H1 (cell line): ENCODE data around the gene SPSB1. TPM values are rescaled to one million over a fixed set of nuclear protein-coding genes. Genes with fewer than 3 reads are reported as not detected.

Source experiments
- CTCF ChIA-PET: fragments of 300-600 bp; sonication (Branson Sonifier 250); formaldehyde crosslinking; loops from one replicate; lab custom pipeline; 2021; ENCODE audit not compliant: partially characterized antibody; lab: Charles Lee
- POLR2A ChIA-PET: fragments of 300-600 bp; sonication (Branson Sonifier 250); formaldehyde crosslinking; loops from one replicate; lab custom pipeline; 2021; ENCODE audit warnings: inconsistent platforms; ENCODE audit not compliant: partially characterized antibody; lab: Charles Lee
- DNase-seq, 2 experiments: peaks; one replicate each; pipeline versions ENCODE4 v3.0.0 to v3.0.0-alpha.2; 2010 to 2022; ENCODE audit warnings: low spot score in 2 of 2, low read depth in 1 of 2, mixed read lengths in 1 of 2
- FAIRE-seq: peaks from 2 replicates; lab custom pipeline; 2011; peaks lifted over from hg19 to GRCh38; lab: Jason Lieb, UNC
- H2AFZ ChIP-seq: 2 replicates; pipeline ENCODE4 v1.8.1; 2012; ENCODE audit warnings: low read length, inconsistent platforms
- H2AK5ac ChIP-seq: 2 replicates; pipeline ENCODE4 v1.6.1; 2013; ENCODE audit warnings: low read depth, low read length
- H2BK120ac ChIP-seq: replicated peaks from 2 replicates; pipeline ENCODE3; 2013; ENCODE audit warnings: low read depth, low read length, inconsistent platforms
- H2BK12ac ChIP-seq: 2 replicates; pipeline ENCODE4 v1.6.1; 2013; ENCODE audit warnings: low read depth, low read length
- H2BK15ac ChIP-seq: 2 replicates; pipeline ENCODE4 v1.6.1; 2013; ENCODE audit warnings: low read length
- H2BK20ac ChIP-seq: 2 replicates; pipeline ENCODE4 v1.6.1; 2013; ENCODE audit warnings: low read length
- H2BK5ac ChIP-seq: 2 replicates; pipeline ENCODE4 v1.6.1; 2013; ENCODE audit warnings: low read depth, low read length
- H3K14ac ChIP-seq: 2 replicates; pipeline ENCODE4 v1.6.1; 2013; ENCODE audit warnings: inconsistent platforms; ENCODE audit not compliant: insufficient read length
- H3K18ac ChIP-seq: 2 replicates; pipeline ENCODE4 v1.6.1; 2013; ENCODE audit warnings: low read length; ENCODE audit errors: extremely low read depth
- H3K23ac ChIP-seq: 2 replicates; pipeline ENCODE4 v1.6.1; 2013; ENCODE audit warnings: inconsistent platforms; ENCODE audit not compliant: insufficient read length
- H3K23me2 ChIP-seq: 2 replicates; pipeline ENCODE4 v1.6.1; 2013; ENCODE audit warnings: low read depth, low read length
- H3K27ac ChIP-seq: 2 replicates; pipeline ENCODE4 v1.6.1; 2011; ENCODE audit warnings: low read depth, low read length, inconsistent platforms
- H3K27me3 ChIP-seq, 4 experiments: replicated peaks in 1 of 4; 1 replicate in 1 of 4; 2 replicates in 3 of 4; pipeline versions ENCODE4 v1.6.1 to v1.8.1; 2011 to 2013; ENCODE audit warnings: low read length in 3 of 4, mild to moderate bottlenecking in 3 of 4, inconsistent platforms in 2 of 4, mixed read lengths in 2 of 4, moderate library complexity in 1 of 4; ENCODE audit not compliant: control insufficient read depth in 3 of 4, insufficient read depth in 3 of 4; ENCODE audit errors: extremely low read depth in 1 of 4
- H3K36me3 ChIP-seq, 4 experiments: 2 replicates each; pipeline versions ENCODE4 v1.6.1 to v1.8.1; 2011 to 2013; ENCODE audit warnings: mild to moderate bottlenecking in 4 of 4, low read length in 3 of 4, moderate library complexity in 2 of 4, control low read depth in 1 of 4, inconsistent platforms in 1 of 4; ENCODE audit not compliant: insufficient read depth in 4 of 4, control insufficient read depth in 2 of 4
- H3K4ac ChIP-seq: replicated peaks from 2 replicates; pipeline ENCODE3; 2013; ENCODE audit warnings: low read length, low read depth, mixed read lengths, inconsistent platforms; ENCODE audit not compliant: insufficient read length
- H3K4me1 ChIP-seq, 4 experiments: replicated peaks in 1 of 4; 1 replicate in 1 of 4; 2 replicates in 3 of 4; pipeline versions ENCODE4 v1.6.1 to v1.8.1; 2011 to 2013; ENCODE audit warnings: low read length in 3 of 4, inconsistent platforms in 2 of 4, mixed read lengths in 1 of 4; ENCODE audit not compliant: insufficient read depth in 4 of 4, control insufficient read depth in 3 of 4
- H3K4me2 ChIP-seq, 2 experiments: 2 replicates each; pipeline versions ENCODE4 v1.6.1 to v1.8.1; 2011 to 2013; ENCODE audit warnings: low read depth in 2 of 2, low read length in 2 of 2, control low read depth in 1 of 2, inconsistent platforms in 1 of 2, mild to moderate bottlenecking in 1 of 2; ENCODE audit not compliant: insufficient read depth in 1 of 2
- H3K4me3 ChIP-seq, 4 experiments: fragments of 200-600, 300-600 bp in 1 of 4; sonication (generic), shearing (Covaris generic), sonication (Bioruptor Twin) in 1 of 4; 2 replicates each; pipeline versions ENCODE4 v1.5.1 to v1.8.1; 2011 to 2016; ENCODE audit warnings: low read length in 4 of 4, low read depth in 3 of 4, control low read depth in 2 of 4, inconsistent platforms in 2 of 4, mild to moderate bottlenecking in 2 of 4, mixed read lengths in 1 of 4, moderate library complexity in 1 of 4; ENCODE audit not compliant: insufficient read depth in 2 of 4; ENCODE audit errors: extremely low read depth in 1 of 4
- H3K56ac ChIP-seq: replicated peaks from 2 replicates; pipeline ENCODE3; 2013; ENCODE audit warnings: low read depth, mild to moderate bottlenecking, mixed read lengths, low read length, inconsistent platforms; ENCODE audit not compliant: insufficient read length
- H3K79me1 ChIP-seq: 2 replicates; pipeline ENCODE4 v1.6.1; 2013; ENCODE audit warnings: low read depth, low read length, control low read depth
- H3K79me2 ChIP-seq, 2 experiments: 2 replicates each; pipeline versions ENCODE4 v1.6.1 to v1.8.1; 2012 to 2013; ENCODE audit warnings: low read length in 2 of 2, mild to moderate bottlenecking in 2 of 2, inconsistent platforms in 1 of 2; ENCODE audit not compliant: insufficient read depth in 2 of 2, control insufficient read depth in 1 of 2
- H3K9ac ChIP-seq, 4 experiments: replicated peaks in 1 of 4; 1 replicate in 1 of 4; 2 replicates in 3 of 4; pipeline versions ENCODE4 v1.6.1 to v1.8.1; 2011 to 2013; ENCODE audit warnings: low read depth in 3 of 4, low read length in 3 of 4, control low read depth in 2 of 4, mild to moderate bottlenecking in 2 of 4, moderate library complexity in 2 of 4, inconsistent platforms in 1 of 4; ENCODE audit errors: extremely low read depth in 1 of 4
- H3K9me3 ChIP-seq, 2 experiments: 2 replicates each; pipeline versions ENCODE4 v1.6.1 to v1.8.1; 2012 to 2013; ENCODE audit warnings: mild to moderate bottlenecking in 2 of 2, moderate library complexity in 2 of 2, control low read depth in 1 of 2, inconsistent platforms in 1 of 2, low read depth in 1 of 2, low read length in 1 of 2, mixed read lengths in 1 of 2; ENCODE audit not compliant: insufficient read depth in 2 of 2
- H4K20me1 ChIP-seq, 2 experiments: replicated peaks in 1 of 2; 2 replicates each; pipeline versions ENCODE3 to v1.8.1; 2011 to 2013; ENCODE audit warnings: inconsistent platforms in 2 of 2, low read length in 2 of 2, mild to moderate bottlenecking in 1 of 2; ENCODE audit not compliant: insufficient read depth in 2 of 2, control insufficient read depth in 1 of 2
- H4K5ac ChIP-seq: 2 replicates; pipeline ENCODE4 v1.6.1; 2013; ENCODE audit warnings: low read length, low read depth, mixed read lengths, inconsistent platforms; ENCODE audit not compliant: insufficient read length
- H4K8ac ChIP-seq: 2 replicates; pipeline ENCODE4 v1.8.0; 2013; ENCODE audit warnings: mild to moderate bottlenecking, moderate library complexity, low read length, inconsistent platforms; ENCODE audit not compliant: insufficient read depth; ENCODE audit errors: extremely low read depth
- H4K91ac ChIP-seq: replicated peaks from 2 replicates; pipeline ENCODE3; 2013; ENCODE audit warnings: low read length, mixed read lengths, inconsistent platforms; ENCODE audit not compliant: insufficient read length
- ATF2 ChIP-seq: IDR thresholded peaks from 2 replicates; pipeline ENCODE4 v1.6.1; 2012; ENCODE audit warnings: low read length, inconsistent platforms
- BACH1 ChIP-seq: IDR thresholded peaks from 2 replicates; pipeline ENCODE4 v1.6.1; 2012; ENCODE audit warnings: low read length, improper control_type of control experiment
- GABPA ChIP-seq: IDR thresholded peaks from 2 replicates; pipeline ENCODE4 v1.6.1; 2011; ENCODE audit warnings: mild to moderate bottlenecking, low read length, moderate library complexity, borderline replicate concordance; ENCODE audit not compliant: insufficient read depth
- HDAC2 ChIP-seq, 2 experiments: fragments of 300-600 bp in 1 of 2; sonication (generic) in 1 of 2; IDR thresholded peaks; 2 replicates each; pipeline ENCODE4 v1.6.1; 2011 to 2012; ENCODE audit warnings: low read depth in 2 of 2, low read length in 2 of 2, mild to moderate bottlenecking in 2 of 2, moderate library complexity in 2 of 2, borderline replicate concordance in 1 of 2, inconsistent platforms in 1 of 2
- JUN ChIP-seq: IDR thresholded peaks from 2 replicates; pipeline ENCODE4 v1.6.1; 2011; ENCODE audit warnings: low read depth, mild to moderate bottlenecking, improper control_type of control experiment, low read length
- KDM4A ChIP-seq: IDR thresholded peaks from one replicate; pipeline ENCODE4 v1.7.1; 2012; ENCODE audit warnings: low read depth, mild to moderate bottlenecking, moderate library complexity, low read length, inconsistent platforms; ENCODE audit not compliant: severe bottlenecking
- MAX ChIP-seq: IDR thresholded peaks from 2 replicates; pipeline ENCODE4 v1.6.1; 2012; ENCODE audit warnings: inconsistent platforms
- POLR2AphosphoS5 ChIP-seq: IDR thresholded peaks from 2 replicates; pipeline ENCODE4 v1.6.1; 2011; ENCODE audit warnings: low read depth, low read length
- RBBP5 ChIP-seq: IDR thresholded peaks from 2 replicates; pipeline ENCODE4 v1.7.1; 2012; ENCODE audit warnings: low read depth, mild to moderate bottlenecking, inconsistent platforms, low read length, moderate library complexity, borderline replicate concordance
- SUZ12 ChIP-seq: fragments of 200-600 bp; sonication (generic); IDR thresholded peaks from 2 replicates; pipeline ENCODE4 v1.6.1; 2012; ENCODE audit warnings: mild to moderate bottlenecking, inconsistent platforms, low read length, moderate library complexity, mixed read lengths
- TEAD4 ChIP-seq: IDR thresholded peaks from 2 replicates; pipeline ENCODE4 v1.6.1; 2012; ENCODE audit warnings: low read depth, low read length, inconsistent platforms, mixed read lengths
- WGBS, 2 experiments: shearing (Covaris generic) in 1 of 2; methylation state at CpG; one replicate each; pipeline versions ENCODE4 v1.1.6 to v1.1.7; 2013 to 2015; ENCODE audit warnings: low lambda C conversion rate in 2 of 2, mixed read lengths in 2 of 2, inconsistent platforms in 1 of 2, low coverage in 1 of 2, missing lambda C conversion rate in 1 of 2; ENCODE audit not compliant: insufficient replicate concordance in 2 of 2, insufficient coverage in 1 of 2, insufficient read length in 1 of 2; ENCODE audit errors: extremely low coverage in 1 of 2, missing lambda C conversion rate in 1 of 2; 5-methylcytosine and 5-hydroxymethylcytosine counted together
- polyA plus RNA-seq, 7 experiments: library from polyadenylated mRNA; depleted of rRNA in 3 of 7; stranded (reverse) in 5 of 7; unstranded in 2 of 7; fragments of >200 nt in 5 of 7; fragments of 200-250 nt in 2 of 7; gene quantifications; 1 replicate in 5 of 7; 2 replicates in 1 of 7; 4 replicates in 1 of 7; pipeline versions ENCODE4 v1.2.1 to v1.2.3, GENCODE V29; 2011 to 2013; ENCODE audit warnings: missing spikeins in 2 of 7, mixed read lengths in 2 of 7
- total RNA-seq: library from RNA; stranded (reverse); fragmentation: NEBNext Ultra II Directional; extraction: Animal tissue kit (Norgen Biotek cat#: 25700); gene quantifications from 2 replicates; pipeline ENCODE4 v1.2.1, GENCODE V29; 2021

The SPSB1 gene
- total and polyA plus RNA-seq, 2 of the 8 experiments (the other 6 are each of a cell fraction or from before 2014, with no cell fraction given): 5.3 to 6.4 TPM

- WGBS, 2 experiments: 93% methylated on average over 4 of the region's 4 CpGs; no CpG with 5 or more reads in 1 of the 2 experiments
- no peaks in the 10 kb centered on the region for H3K79me2 ChIP-seq
- POLR2A ChIA-PET: no interaction called here
- no peak for TF ChIP-seq SUZ12
- TF ChIP-seq ATF2: no peak
- TF ChIP-seq JUN: no peak
- no peak for TF ChIP-seq HDAC2 (IDR thresholded peaks at IDR 0.05; ENCODE audit: borderline replicate concordance in 1 of 2, low read depth in 2 of 2, low read length in 2 of 2)
- TF ChIP-seq RBBP5: no peak
- no peak for TF ChIP-seq BACH1
- TF ChIP-seq TEAD4: no peak
- TF ChIP-seq GABPA: no peak
- no peak for TF ChIP-seq KDM4A
- TF ChIP-seq MAX: no peak
- TF ChIP-seq POLR2AphosphoS5: no peak
These were observed 80.9 kb downstream of the SPSB1 start for GRCh38 chr1:9373619-9374018.

More at GRCh38 chr1:9373619-9374018, 80.9 kb downstream of the SPSB1 start:
- no peak overlapping the region for H3K56ac ChIP-seq
- H3K23ac ChIP-seq: no peak overlapping the region
- no peak overlapping the region for H3K18ac ChIP-seq
- H3K14ac ChIP-seq: no peak overlapping the region
- FAIRE-seq (no peak), DNase-seq (no peak)
- H2BK120ac ChIP-seq: no peak overlapping the region
- no peak overlapping the region for H4K5ac ChIP-seq
- H3K4me2 ChIP-seq: no peak overlapping the region
- no peaks in the 10 kb centered on the region for H4K20me1 ChIP-seq
- H3K27ac ChIP-seq: no peak overlapping the region
- H3K9ac ChIP-seq: no peak overlapping the region
- no peaks in the 10 kb centered on the region; the same call in 1 of the 2 replicates for H3K23me2 ChIP-seq
- no peak overlapping the region for H2AK5ac ChIP-seq
- H2BK12ac ChIP-seq: no peak overlapping the region
- H3K36me3 ChIP-seq: no peaks in the 10 kb centered on the region
- no peak overlapping the region for H2BK20ac ChIP-seq
- no peak overlapping the region for H4K8ac ChIP-seq
- no peak overlapping the region for H2AFZ ChIP-seq
- no peak overlapping the region for H2BK15ac ChIP-seq
- H4K91ac ChIP-seq: no peak overlapping the region
- no peaks in the 10 kb centered on the region for H3K27me3 ChIP-seq
- H3K79me1 ChIP-seq: no peaks in the 10 kb centered on the region
- H2BK5ac ChIP-seq: no peak overlapping the region
- CTCF ChIA-PET: interaction anchor here (0.9 to 3.7 kb wide), 5 partner anchors 11 to 134 kb away, joined by 3 to 9 read pairs (median 4); no protein-coding TSS in a partner anchor
- no peak overlapping the region for H3K4ac ChIP-seq
- H3K4me1 ChIP-seq: no peaks in the 10 kb centered on the region; a peak in 2 of 7 replicates
- no peak overlapping the region for H3K4me3 ChIP-seq
- no peaks in the 10 kb centered on the region for H3K9me3 ChIP-seq
